ENCODE measurements around the gene PHETA1.
A peak's percentile ranks its signal among the peaks of the same experiment; 100 is the strongest.
"Not testable (repeated sequence)": the region's sequence is repeated elsewhere in the genome, so short reads cannot be mapped to it uniquely, and the experiment has no call there.

The PHETA1 gene

DNA sequence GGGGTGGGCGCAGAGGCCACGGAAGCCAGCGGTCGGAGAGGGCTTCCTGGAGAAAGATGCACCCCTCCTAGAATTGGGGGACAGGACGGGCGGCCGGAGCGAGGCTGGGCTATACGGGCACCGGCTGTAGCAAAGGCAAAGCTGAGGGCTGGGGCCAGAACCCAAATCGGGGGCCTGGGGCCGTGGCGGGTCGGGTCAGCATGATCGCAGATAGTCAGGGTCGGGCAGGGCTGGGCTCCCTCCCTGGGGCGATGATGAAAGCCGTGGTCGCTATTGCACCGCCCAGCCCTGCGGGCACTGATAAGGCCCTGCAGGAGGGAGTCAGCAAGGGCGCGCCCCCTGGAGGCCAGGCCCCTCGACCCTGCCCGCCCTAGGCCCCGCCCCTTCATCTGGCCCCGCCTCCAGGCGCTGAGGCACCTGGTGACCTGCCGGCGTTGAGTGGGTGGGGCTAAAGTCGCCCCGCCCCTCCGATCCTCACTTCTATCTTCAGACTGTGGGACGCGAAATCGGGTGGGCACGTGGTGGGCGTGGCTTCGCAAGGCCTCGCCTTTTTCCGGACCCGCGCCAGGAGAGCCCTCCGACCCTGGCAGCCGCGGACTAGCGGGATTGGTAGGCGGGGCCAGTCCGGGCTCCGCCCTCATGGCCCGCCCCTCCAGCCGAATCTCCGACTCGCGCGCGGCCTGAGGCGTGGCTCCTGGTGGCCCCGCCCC lies 36.4 kb upstream of the PHETA1 start:
- peak; percentile 65 for DNase-seq

DNA sequence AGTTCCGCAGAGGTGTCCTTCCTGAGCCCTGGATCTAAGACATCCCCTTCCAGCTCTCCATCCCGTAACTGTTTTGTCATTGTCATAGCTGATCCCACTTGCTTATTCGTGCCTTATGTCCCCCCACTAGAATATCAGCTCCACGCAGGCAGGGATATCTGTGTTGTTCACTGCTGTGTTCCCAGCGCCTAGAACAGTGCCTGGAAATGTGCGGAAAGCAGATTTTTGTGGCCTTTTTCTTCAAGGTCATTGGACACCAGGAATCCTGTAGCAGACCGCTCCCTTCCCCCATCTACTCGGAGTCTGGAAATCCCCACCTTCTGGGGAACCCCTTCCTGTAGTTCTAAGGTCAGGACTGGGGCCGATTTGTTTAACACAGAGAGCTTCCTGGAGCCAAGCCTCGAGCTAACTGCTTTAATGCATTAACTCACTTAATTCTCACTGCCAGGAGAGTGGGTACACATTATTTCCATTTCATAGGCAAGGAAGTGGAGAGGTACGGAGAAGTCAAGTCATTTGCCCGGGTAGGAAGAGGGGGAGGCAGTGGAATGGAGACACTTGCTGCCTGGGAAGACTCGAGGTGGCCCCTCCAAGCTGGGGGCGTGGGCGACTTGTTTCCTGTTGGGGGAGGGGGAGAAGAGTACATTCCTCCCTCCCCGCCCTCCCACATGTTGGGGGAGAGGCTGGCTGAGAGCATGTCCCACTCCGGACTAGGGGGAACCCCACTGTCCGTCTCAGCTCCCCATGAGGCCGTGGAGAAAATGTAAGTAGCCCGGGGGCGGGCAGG lies 35.7 kb upstream of the PHETA1 start:
- DNase-seq = no peak

DNA sequence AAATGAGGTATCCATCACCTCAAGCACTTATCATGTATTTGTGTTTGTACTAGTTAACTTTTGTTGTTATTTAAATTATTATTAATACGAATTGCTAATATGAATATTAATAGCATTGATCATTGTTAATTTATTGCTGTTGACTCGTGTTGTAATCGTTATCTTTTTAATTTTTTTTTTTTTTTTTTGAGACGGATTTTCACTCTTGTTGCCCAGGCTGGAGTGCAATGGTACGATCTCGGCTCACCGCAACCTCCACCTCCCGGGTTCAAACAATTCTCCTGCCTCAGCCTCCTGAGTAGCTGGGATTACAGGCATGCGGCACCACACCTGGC lies 33.6 kb upstream of the PHETA1 start:
- DNase-seq = not testable (repeated sequence)

DNA sequence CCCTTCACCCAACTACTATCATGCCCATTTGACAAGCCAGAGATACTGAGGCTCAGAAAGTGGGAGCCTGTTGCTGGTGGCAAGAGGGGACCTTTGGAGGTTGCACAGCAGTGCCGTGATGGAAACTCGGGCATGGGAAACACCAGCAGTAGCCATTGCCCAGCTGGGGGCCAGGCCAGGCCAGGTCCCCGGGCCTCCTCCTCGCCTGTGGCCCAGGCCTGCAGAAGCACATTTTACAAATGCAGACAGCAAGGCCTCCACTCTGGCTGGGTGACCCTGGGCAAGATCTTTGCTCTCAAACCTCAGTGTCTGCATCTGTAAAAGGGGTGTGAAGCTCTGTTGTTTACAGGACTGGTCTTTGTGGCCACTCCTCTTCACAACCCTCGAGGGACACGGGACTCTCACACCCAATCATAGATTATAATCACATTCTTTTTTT lies 32.3 kb upstream of the PHETA1 start:
- no peak for DNase-seq

DNA sequence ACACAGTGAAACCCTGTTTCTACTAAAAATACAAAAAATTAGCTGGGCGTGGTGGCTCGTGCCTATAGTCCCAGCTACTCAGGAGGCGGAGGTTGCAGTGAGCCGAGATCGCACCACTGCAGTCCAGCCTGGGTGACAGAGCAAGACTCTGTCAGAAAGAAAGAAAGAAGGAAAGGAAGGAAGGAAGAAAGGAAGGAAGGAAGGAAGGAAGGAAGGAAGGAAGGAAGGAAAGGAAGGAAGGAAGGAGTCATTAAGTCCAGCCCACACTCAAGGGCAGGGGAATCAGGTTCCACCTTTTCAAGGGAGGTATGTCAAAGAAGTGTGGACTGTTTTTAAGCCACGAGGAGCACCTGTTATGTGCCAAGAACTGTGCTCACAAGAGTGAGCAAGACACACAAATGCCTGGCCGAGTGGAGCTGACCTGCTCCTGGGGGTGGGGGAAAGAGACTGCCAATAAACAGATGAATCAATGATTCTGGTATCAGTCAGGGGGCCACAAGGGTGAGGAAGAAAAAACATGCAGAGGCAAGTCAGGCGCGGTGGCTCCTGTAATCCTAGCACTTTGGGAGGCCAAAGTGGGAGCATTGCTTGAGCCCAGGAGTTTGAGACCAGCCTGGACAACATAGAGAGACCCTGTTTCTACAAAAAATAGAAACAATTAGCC lies 31.0 kb upstream of the PHETA1 start:
- not testable (repeated sequence) for DNase-seq

DNA sequence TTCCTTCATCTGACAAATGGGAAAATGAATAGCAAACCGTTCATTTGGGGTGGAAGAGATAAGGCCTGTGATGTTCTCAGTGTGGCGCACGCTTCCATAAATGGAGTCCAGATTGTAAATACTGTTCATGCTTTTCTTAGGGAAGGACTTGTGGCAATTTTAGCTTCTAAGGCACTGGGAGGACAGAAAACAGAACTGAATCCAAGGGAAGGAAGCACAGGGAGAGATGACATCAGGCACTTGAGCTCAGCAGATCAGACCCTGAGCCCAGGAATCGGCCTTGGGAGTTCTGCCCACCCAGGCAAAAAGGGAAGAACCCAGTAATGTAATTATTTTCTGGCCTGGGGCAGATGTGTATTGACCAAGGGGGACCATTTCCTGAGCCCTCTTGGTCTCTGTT lies 29.6 kb upstream of the PHETA1 start:
- DNase-seq = no peak

DNA sequence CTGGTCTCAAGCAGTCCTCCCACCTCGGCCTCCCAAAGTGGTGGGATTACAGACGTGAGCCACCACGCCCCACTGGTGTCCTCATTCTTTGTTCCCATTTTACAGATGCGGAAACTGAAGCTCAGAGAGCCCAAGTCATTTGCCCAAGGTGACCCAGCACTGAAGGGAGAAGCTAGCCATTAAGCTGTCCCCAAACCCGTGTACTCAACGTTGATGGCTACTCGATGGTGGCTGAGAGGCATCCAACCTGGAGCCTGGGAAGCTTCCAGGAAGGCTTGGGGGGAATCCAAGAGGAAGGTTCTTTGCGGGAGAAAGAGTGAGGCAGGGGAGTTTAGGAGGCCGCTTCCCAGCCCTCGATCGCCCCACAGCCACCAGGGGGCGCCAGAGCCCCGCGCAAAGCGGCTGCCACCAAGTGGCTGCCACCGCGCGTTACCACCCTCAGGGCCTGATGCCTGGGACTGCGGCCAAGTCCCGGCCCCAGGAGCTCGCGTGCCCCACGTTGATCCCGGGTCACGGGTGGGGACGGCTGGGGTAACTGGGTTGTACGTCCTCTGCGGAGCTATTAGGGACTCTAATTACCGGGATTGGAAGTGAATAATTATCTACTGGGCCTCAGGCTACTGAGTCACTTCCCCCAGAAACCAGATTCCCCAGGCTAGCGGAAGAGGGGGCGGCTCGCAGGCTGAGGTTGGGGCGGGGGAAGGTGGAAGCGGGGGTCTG lies 28.0 kb upstream of the PHETA1 start:
- DNase-seq = no peak

DNA sequence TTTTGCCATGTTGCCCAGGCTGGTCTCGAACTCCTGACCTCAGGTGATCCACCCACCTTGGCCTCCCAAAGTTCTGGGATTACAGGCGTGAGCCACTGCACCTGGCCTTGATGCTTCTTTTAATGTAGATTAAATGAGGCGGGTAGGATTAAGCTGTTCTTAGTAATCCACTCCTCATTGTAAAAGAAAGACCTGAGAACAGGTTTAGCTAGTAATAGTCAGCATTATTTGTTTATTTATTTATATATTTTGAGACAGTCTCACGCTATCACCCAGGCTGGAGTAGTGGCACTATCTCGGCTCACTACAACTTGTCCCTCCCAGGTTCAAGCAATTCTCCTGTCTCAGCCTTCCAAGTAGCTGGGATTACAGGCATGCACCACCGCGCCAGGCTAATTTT lies 27.4 kb upstream of the PHETA1 start:
- not testable (repeated sequence) for DNase-seq

DNA sequence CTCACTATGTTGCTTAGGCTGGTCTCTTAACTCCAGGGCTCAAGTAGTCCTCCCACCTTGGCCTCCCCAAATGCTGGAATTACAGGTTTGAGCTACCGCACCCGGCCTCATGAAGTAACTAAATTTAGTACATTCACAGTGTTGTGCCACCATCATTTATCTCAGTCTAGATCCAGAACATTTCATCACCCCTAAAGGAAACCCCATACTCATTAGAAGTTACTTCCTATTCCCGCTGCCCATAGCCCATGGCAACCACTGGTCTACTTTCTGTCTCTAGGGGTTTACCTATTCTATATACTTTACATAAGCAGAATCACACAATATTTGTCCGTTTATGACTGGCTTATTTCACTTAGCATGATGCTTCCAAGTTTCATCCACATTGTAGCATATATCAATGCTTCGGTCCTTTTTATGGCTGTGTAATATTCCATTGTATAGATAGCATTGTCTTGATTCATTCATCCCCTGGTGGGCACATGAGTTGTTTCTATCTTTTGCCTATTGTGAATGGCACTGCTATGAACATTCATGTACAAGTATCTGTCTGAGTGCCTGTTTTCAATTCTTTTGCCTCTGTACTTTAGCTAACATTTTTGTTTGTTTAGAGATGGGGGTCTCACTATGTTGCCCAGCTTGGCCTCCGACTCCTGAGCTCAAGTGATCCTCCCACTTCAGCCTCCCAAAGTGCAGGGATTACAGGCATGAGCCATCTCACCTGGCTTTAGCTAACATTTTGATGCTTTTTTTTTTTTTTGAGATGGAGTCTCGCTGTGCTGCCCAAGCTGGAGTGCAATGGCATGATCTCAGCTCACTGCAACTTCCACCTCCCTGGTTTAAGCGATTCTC lies 26.7 kb upstream of the PHETA1 start:
- DNase-seq = no peak

DNA sequence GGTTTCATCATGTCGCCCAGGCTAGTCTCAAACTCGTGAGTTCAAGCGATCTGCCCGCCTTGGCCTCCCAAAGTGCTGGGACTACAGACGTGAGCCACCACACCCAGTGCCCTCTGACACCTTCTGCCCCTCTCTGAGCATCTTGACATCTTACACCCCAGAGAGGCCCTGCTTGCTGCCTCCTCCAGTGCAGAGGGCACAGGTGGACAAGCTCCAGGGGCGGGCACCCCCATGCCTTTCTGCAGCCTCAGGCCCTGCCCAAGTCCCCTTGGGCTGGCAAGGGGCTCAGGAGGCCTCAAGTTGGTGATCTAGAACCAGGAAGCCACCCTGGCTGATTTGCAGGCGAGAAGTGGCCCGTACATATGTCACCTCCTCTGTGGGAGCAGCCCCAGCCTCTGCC lies 25.6 kb upstream of the PHETA1 start:
- DNase-seq = no peak

DNA sequence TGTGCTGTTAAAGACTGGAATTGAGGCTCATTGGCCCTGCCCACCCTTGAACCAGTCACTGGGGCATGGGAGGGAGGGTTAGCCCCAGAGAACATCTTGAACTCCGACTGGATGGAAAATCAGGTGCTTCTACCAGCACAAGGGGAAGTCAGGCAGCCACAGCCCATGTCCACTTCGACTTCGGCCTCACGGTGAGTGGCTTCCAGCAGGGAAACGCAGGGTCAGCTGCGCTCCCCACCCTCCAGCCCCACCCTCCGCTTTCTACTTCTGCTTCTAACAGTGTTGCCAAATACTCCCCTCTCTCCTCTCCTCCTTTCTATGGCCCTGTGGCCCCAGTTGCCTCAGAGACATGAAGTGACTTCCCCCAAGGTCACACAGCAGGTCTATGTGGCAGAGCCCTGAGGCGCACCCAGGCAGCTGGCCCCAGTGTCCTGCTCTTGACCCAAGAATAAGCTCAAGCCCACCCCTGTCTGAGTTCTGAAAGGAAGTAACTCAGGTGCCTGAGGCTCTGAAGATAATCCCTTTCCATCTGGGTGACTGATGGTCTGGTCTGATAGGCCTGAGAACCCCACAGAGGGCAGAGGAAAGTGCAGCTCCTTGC lies 24.9 kb upstream of the PHETA1 start:
- no peak for DNase-seq

DNA sequence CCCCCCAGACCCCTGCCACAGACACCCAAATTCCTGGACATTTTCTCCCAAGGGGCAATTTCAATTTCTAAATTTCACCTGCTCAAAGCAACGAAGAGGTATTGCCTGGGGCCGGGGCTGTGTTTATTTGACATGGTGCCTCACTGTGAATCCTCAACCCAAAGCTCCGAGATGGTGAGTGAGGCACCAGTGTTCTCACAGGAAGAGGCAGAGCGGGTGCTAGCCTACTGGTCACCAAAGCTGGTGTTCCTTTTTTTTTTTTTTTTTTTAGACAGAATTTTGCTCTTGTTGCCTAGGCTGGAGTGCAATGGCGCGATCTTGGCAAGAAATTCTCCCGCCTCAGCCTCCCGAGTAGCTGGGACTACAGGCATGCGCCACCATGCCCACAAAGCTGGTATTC lies 22.0 kb upstream of the PHETA1 start:
- DNase-seq = no peak

DNA sequence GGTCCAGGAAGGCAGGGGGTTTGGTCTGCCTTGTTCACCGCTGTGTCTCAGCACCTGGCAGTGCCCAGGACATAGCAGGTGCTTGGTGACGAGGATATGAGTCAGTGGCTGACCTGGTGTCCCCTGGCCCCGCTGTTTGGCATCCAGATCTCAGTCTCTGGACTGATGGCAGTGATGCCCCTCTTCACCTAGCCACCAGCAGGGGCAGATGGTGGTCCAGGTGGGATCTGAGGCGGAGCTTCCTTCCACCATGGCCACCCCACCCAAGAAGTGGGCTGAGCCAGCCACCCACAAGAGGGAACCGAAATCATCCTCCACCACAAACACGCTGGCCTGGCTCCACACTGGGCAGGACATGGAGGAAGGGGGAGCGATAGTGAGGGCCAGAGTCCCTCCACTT lies 20.7 kb upstream of the PHETA1 start:
- no peak for DNase-seq

DNA sequence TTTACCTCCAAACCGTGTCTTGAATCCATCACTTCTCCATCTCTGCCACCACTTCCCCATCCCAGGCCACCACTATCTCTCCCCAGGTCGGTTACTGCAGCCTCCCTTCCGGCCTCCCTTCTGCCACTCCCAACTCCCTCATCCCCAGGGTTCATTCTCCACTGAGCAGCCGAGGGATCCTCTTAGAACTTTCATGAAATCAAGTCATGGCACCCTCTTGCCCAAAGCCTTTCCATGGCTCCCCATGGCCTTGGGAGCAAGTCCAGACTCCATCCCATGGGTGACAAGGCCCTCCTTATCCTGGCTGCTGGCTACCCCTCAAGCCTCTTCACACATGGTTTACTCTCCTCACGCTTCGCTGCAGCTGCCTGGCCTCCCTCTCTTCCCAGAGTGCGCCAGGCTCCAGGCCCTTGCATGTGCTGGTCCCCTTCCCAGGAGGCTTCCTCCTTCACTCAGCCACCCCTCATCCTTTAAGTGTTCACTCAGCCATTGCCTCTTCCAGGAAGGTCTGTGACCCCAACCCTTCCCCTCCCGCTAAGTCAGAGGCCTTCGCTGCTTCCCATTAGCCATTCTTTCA lies 18.9 kb upstream of the PHETA1 start:
- DNase-seq = no peak

DNA sequence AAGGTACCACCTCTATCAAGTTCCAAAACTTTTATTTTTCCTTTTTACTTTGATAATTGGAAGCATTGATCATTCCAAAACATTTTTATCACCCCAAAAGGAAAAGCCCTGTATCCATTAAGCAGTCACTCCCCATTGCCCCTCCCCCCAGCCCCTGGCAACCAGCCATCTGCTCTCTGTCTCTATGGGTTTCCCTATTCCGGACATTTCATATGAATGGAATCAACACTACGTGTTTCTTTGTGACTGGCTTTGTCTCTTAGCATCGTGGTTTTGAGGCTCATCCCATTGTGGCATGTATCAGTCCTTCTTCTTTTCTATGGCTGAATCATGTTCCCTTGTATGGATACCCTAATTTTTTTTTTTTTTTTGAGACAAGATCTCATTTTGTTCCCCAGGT lies 18.0 kb upstream of the PHETA1 start:
- DNase-seq = no peak

DNA sequence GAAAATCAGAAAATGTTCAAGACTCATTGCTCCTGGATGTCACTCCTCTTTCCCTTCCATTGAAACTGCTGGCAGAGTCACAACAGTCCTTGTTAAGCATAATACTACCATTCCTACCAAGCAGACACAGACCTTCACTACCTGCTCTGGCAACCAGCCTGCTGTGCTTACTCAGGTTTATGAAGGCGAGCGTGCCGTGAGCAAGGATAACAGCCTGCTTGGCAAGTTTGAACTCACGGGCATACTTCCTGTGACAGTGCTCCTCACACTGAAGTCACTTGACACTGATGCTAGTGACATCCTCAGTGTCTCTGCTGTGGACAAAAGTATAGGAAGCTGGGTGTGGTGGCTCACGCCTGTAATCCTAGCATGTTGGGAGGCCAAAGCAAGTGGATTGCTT lies 15.7 kb upstream of the PHETA1 start:
- DNase-seq = no peak

DNA sequence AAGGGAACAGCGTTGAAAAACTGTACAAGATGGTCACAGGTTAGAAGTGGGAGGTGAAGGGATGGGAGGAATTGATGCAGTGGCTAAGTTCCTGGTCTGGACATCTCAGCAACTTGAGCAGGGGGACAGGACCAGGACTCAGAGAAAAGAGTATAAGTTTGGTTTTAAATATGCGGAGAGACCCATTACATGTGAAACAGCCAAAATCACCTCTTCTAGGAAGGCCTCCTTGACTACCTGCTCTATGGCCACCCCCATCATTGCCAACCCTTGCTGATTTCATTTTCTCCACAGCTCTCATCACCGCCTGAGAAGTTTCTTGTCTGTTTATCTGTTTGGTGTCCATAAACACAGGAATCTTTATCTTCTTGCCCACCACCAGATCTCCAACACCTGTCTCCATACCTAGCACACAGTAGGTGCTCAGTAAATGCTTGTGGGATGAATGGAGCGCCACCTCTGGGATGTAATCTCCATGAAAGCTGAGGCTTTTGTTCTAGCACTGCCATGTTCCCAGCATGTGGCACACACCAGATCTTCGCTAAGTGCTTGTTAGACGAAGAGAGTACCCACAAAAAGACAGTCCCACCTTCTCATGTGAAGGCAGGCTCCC lies 11.2 kb upstream of the PHETA1 start:
- no peak for DNase-seq

DNA sequence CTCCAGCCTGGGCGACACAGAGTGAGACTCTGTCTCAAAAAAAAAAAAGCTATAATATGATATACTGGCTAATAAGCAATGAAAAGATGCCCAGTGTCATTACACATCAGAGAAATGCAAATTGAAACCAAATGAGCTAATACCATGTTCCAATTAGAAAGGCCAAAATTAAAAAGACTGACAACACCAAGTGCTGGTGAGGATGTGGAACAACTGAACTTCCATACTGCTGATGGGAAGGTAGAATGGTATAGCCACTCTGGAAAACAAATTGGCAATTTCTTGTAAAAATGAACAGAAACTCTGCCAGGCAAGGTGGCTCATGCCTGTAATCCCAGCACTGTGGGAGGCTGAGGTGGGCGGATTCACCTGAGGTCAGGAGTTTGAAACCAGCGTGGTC lies 8.5 kb upstream of the PHETA1 start:
- DNase-seq = no peak

DNA sequence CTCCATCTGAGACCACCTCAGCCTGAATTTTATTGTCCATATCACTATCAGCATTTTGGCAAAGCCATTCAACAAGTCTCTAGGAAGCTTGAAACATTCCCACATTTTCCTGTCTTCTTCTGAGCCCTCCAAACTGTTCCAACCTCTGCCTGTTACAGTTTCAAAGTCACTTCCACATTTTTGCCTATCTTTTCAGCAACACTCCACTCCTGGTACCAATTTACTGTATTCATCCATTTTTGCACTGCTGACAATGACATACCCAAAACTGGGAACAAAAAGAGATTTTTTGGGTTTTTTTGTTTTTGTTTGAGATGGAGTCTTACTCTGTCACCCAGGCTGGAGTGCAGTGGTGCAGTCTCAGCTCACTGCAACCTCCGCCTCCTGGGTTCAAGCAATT lies 4.3 kb upstream of the PHETA1 start:
- DNase-seq = not testable (repeated sequence)

DNA sequence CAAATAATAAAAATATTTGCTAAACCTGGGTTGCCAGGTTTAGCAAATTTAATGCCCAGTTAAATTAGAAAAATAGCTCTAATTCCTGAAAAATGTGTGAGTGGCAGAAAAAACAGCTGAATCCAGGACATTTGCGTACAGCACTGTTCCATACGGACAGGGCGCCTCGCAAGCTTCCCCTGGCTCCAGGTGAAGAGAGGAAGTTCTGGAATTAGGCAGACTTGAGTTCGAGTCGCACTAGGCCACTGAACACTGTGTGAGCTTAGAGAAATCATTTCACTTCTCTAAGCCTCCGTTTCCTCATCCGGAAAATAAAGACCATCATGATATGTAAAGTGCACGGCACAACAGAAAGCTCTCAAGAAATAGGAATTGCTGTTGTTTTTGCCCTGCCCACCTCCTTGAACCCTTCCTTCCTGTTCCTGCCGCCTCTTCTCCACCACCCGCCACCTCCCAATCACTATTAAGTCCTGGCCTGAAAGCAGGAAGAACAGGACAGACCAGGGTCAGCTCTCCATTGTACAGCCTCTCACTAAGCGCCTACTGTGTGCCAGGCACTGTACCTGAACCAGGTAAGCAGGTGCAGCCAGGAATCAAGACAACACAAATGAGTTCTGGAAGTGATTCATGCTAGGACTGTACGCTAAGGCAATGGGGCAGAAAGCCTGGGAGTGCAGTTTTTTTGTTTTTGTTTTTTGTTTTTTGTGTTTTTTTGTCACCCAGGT lies 763 bp upstream of the PHETA1 start:
- no peak for DNase-seq
